ENCODE data around the gene NPAS3. TPM values are rescaled to one million over a fixed set of nuclear protein-coding genes. Genes with fewer than 3 reads are reported as not detected.

NPAS3 gene
- total and polyA plus RNA-seq, 2 of the 13 experiments (the other 11 are each of a cell fraction or from before 2014, with no cell fraction given), result not detected

GRCh38 chr14:33848706-33849454 lies 910.2 kb downstream of the NPAS3 start (continued):
- TF ChIP-seq ZNF276 (CRISPR knock-in tag; IDR thresholded peaks at IDR 0.05; ENCODE audit: low read depth) (no peak), PLSCR1 (CRISPR knock-in tag; IDR thresholded peaks at IDR 0.05; ENCODE audit: borderline replicate concordance) (no peak), NR2F1 (CRISPR knock-in tag; IDR thresholded peaks at IDR 0.05) (no peak), ZSCAN21 (CRISPR knock-in tag; IDR thresholded peaks at IDR 0.05; ENCODE audit: borderline replicate concordance) (0 out of 2 replicates have a peak, but pooled peaks have one; percentile 36), ZNF652 (CRISPR knock-in tag; IDR thresholded peaks at IDR 0.05; ENCODE audit: borderline replicate concordance, low read depth) (0 out of 2 replicates have a peak, but pooled peaks have one; percentile 39), ZKSCAN8 (CRISPR knock-in tag; IDR thresholded peaks at IDR 0.05; ENCODE audit: borderline replicate concordance) (peak; percentile 49; the same call in 1 of the 2 replicates), ISX (CRISPR knock-in tag; conservative IDR thresholded peaks at IDR 0.05) (no peak), TOPORS (CRISPR knock-in tag; IDR thresholded peaks at IDR 0.05) (no peak), ZNF646 (CRISPR knock-in tag; IDR thresholded peaks at IDR 0.05) (no peak), ZNF609 (CRISPR knock-in tag; IDR thresholded peaks at IDR 0.05; ENCODE audit: borderline replicate concordance) (no peak), ZFP41 (CRISPR knock-in tag; IDR thresholded peaks at IDR 0.05; ENCODE audit: borderline replicate concordance) (no peak), ZFY (CRISPR knock-in tag; IDR thresholded peaks at IDR 0.05) (no peak), ZNF580 (CRISPR knock-in tag; IDR thresholded peaks at IDR 0.05; ENCODE audit: borderline replicate concordance, low read depth) (0 out of 2 replicates have a peak, but pooled peaks have one; percentile 30)

Measured in HepG2 (cell line).